ENCODE data around the gene COX5B. TPM values are rescaled to one million over a fixed set of nuclear protein-coding genes. Genes with fewer than 3 reads are reported as not detected.
"Not testable (repeated sequence)": the region's sequence is repeated elsewhere in the genome, so short reads cannot be mapped to it uniquely, and the experiment has no call there.

COX5B gene
- total RNA-seq, 2 experiments from 2014 or later, result 233 to 238 TPM

DNA sequence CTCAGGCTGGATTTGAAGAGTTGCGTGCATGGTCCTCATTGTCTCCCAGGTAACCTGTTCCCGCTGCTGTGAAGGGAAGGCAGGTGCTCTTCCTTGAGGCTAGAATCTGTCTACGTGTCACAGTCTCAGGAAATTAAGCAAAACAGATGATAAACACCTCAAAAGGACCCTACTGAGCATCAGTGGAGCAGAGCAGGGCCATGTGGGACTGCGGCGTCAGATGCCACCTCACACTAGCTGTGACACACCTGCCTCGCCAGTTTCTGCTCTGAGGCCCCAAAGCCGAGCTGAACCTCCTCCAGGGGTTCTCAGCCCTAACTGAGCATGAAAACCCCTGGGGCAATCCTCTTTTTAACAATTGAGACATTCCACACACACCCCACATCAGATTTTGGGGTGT lies 25.7 kb downstream of the COX5B start:
- ATAC-seq (no peak), DNase-seq (no peak)
- intact Hi-C loops (cut with micrococcal nuclease), result no loop called here
- ChIA-PET POLR2A (no interaction called here), CTCF (no interaction called here)
- Mint-ChIP-seq H3K36me3 (ENCODE audit: low read depth) (peaks cover 5% of the 10 kb centered on the region), H3K27me3 (no peaks in the 10 kb centered on the region), H3K27ac (no peak overlapping the region), H3K4me1 (ENCODE audit: low read depth) (peaks cover 25% of the 10 kb centered on the region), H3K4me3 (no peak overlapping the region), H3K9me3 (no peaks in the 10 kb centered on the region)
- TF ChIP-seq, protein P1, sequence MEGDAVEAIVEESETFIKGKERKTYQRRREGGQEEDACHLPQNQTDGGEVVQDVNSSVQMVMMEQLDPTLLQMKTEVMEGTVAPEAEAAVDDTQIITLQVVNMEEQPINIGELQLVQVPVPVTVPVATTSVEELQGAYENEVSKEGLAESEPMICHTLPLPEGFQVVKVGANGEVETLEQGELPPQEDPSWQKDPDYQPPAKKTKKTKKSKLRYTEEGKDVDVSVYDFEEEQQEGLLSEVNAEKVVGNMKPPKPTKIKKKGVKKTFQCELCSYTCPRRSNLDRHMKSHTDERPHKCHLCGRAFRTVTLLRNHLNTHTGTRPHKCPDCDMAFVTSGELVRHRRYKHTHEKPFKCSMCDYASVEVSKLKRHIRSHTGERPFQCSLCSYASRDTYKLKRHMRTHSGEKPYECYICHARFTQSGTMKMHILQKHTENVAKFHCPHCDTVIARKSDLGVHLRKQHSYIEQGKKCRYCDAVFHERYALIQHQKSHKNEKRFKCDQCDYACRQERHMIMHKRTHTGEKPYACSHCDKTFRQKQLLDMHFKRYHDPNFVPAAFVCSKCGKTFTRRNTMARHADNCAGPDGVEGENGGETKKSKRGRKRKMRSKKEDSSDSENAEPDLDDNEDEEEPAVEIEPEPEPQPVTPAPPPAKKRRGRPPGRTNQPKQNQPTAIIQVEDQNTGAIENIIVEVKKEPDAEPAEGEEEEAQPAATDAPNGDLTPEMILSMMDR (IDR thresholded peaks at IDR 0.05), result no peak

- POLR2A ChIA-PET, result interaction anchor here (0.7 to 1.7 kb wide), 4 partner anchors 16 to 40 kb away, joined by 3 to 6 read pairs (median 3); partner anchors contain the start of gene COX5B
- H3K27me3 Mint-ChIP-seq; intact Hi-C loops (cut with micrococcal nuclease); H3K9me3 Mint-ChIP-seq; DNase-seq; H3K4me3 Mint-ChIP-seq; H3K36me3 Mint-ChIP-seq (ENCODE audit: low read depth); ATAC-seq: not testable (repeated sequence)
- Mint-ChIP-seq H3K4me1 (ENCODE audit: low read depth) (peaks cover 31% of the 10 kb centered on the region), H3K27ac (peak overlapping the region; percentile 88)
- CTCF ChIA-PET, result interaction anchor here (1.3 to 1.7 kb wide), 5 partner anchors 9 to 82 kb away, joined by 3 to 9 read pairs (median 8); partner anchors contain the start of genes ACTR1B and COX5B
Measured at GRCh38 chr2:97672606-97673140, 26.8 kb downstream of the COX5B start.

DNA sequence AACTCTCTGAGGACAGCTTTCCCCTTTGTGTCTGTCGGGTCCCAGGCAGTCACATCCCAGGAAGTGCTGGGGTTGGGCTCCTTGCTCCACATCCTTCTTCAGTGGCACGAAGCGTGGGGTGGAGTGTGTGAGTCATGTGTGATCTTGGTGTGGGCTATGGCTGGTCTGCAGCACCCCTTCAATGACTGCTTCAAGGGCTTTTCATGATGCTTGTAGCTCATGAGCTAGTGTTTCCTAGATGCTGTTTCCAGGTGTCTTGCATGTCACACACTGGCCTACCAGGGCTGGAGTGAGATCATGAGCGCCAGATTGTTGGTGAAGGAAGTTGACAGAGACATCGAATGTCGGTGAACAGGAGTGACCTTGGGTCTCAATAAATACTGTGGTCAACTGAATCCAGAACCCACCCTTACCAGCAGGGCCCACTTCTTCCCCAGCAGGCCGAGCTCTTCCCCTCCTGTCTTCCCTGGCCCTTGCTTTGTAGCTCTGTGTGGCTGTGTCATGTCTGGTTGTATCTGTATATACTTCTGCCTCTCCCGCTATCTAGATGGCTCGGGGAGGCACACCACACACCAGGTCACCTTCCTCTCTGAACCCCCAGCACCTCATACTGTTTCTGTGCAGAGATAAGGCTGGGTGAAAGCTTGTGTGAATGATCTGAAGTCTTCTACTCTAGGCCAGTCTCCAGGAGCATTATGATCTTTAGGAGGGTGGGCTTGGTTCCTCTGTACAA lies 27.5 kb downstream of the COX5B start:
- peaks cover 31% of the 10 kb centered on the region for H3K4me1 Mint-ChIP-seq (ENCODE audit: low read depth)
- peak overlapping the region; percentile 88 for H3K27ac Mint-ChIP-seq
- ChIA-PET CTCF (interaction anchor here (1.0 to 1.7 kb wide), 6 partner anchors 9 to 82 kb away, joined by 3 to 9 read pairs (median 8); partner anchors contain the start of genes ACTR1B and COX5B), POLR2A (interaction anchor here (0.7 to 1.7 kb wide), 6 partner anchors 9 to 39 kb away, joined by 3 to 7 read pairs (median 3); partner anchors contain the start of gene COX5B)
- peak; percentile 76 for DNase-seq
- intact Hi-C loops (cut with micrococcal nuclease), result no loop called here
- no peaks in the 10 kb centered on the region for H3K9me3 Mint-ChIP-seq
- peaks cover 1% of the 10 kb centered on the region for H3K27me3 Mint-ChIP-seq
- peaks cover 2% of the 10 kb centered on the region for H3K36me3 Mint-ChIP-seq (ENCODE audit: low read depth)
- peak overlapping the region; percentile 6 for H3K4me3 Mint-ChIP-seq
- TF ChIP-seq, protein P1 (IDR thresholded peaks at IDR 0.05), result no peak
- ATAC-seq, result peak; percentile 76

GRCh38 chr2:97673915-97674283 lies 28.0 kb downstream of the COX5B start:
- ATAC-seq (peak; percentile 70), DNase-seq (peak; percentile 87)
- peak overlapping the region; percentile 88 for H3K27ac Mint-ChIP-seq
- peak overlapping the region; percentile 6 for H3K4me3 Mint-ChIP-seq
- H3K4me1 Mint-ChIP-seq (ENCODE audit: low read depth), result peaks cover 31% of the 10 kb centered on the region
- H3K36me3 Mint-ChIP-seq (ENCODE audit: low read depth), result peaks cover 2% of the 10 kb centered on the region
- CTCF ChIA-PET, result interaction anchor here (1.0 to 1.7 kb wide), 2 partner anchors 23 to 83 kb away, joined by 5 to 9 read pairs; no protein-coding TSS in a partner anchor
- peaks cover 1% of the 10 kb centered on the region for H3K27me3 Mint-ChIP-seq
- TF ChIP-seq, protein P1 (IDR thresholded peaks at IDR 0.05), result no peak
- H3K9me3 Mint-ChIP-seq, result no peaks in the 10 kb centered on the region
- intact Hi-C loops (cut with micrococcal nuclease), result no loop called here
- POLR2A ChIA-PET, result interaction anchor here (0.7 to 1.7 kb wide), 3 partner anchors 10 to 28 kb away, joined by 3 to 7 read pairs (median 6); partner anchors contain the start of gene COX5B

DNA sequence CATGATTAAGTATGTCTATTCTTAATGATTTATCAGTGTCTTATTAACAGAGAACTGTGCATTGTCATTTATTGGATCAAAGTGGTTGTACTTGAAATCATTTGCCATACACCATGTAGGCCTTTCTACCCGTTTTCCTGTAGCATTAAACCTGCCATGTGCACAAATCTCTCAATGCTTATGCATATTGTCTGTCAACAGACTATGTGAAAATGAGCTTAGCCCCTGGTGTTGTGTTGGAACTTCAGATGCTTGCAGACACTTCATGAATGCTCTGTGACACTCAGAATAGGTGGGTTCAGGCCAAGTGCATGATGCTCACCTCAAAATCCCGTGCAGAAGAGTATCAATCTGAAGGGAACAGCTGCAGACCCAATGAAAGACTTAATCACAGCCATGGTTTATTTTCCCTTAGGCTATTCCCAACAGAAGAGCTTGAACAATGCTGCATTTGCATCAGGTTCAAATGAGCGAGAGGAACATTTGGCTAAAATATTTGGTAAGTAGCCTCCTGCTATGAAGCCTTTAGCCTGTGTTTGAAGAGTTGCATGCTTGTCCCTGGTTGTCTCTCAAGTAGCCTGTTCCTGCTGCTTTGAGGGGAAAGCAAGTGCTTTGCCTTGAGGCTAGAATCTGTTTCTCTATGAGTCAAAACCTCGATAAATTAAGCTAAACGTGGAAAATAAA lies 29.7 kb downstream of the COX5B start:
- no peaks in the 10 kb centered on the region for H3K9me3 Mint-ChIP-seq
- POLR2A ChIA-PET, result interaction anchor here (1.0 to 4.2 kb wide), 4 partner anchors 11 to 16 kb away, joined by 3 to 24 read pairs (median 4); partner anchors contain the start of gene ACTR1B
- CTCF ChIA-PET, result interaction anchor here (1.0 to 3.4 kb wide), 6 partner anchors 10 to 85 kb away, joined by 3 to 27 read pairs (median 10); partner anchors contain the start of gene ACTR1B

More for the DNA sequence above, 29.7 kb downstream of the COX5B start:
- peaks cover 1% of the 10 kb centered on the region for H3K27me3 Mint-ChIP-seq
- no peak overlapping the region for H3K4me3 Mint-ChIP-seq
- DNase-seq (no peak), ATAC-seq (no peak)
- intact Hi-C loops (cut with micrococcal nuclease), result no loop called here
- TF ChIP-seq, protein P1 (IDR thresholded peaks at IDR 0.05), result no peak
- H3K27ac Mint-ChIP-seq, result no peak overlapping the region
- peaks cover 2% of the 10 kb centered on the region for H3K36me3 Mint-ChIP-seq (ENCODE audit: low read depth)
- peaks cover 31% of the 10 kb centered on the region for H3K4me1 Mint-ChIP-seq (ENCODE audit: low read depth)
